ENCODE data around the gene KIF5C.

The KIF5C gene

GRCh38 chr2:148965623-148966437, 90.8 kb downstream of the KIF5C start:
- Histone ChIP-seq H3K4me1 (ENCODE audit: control insufficient read depth in 1 of 2, insufficient read depth in 2 of 2, low read length in 2 of 2) (no peaks in the 10 kb centered on the region), H3K27me3 (ENCODE audit: low read depth, low read length) (no peaks in the 10 kb centered on the region), H3K36me3 (ENCODE audit: control insufficient read depth in 1 of 2, insufficient read depth in 2 of 2, low read length in 2 of 2) (no peaks in the 10 kb centered on the region), H3K9me3 (ENCODE audit: control insufficient read depth in 1 of 2, low read length in 2 of 2) (no peaks in the 10 kb centered on the region), H3K4me3 (ENCODE audit: low read depth in 1 of 2, low read length in 2 of 2) (no peak overlapping the region), H3K27ac (ENCODE audit: low read length) (no peak overlapping the region)

- H3K4me3 ChIP-seq (ENCODE audit: low read depth in 1 of 2, low read length in 2 of 2): no peak overlapping the region
- H3K4me1 ChIP-seq (ENCODE audit: control insufficient read depth in 1 of 2, insufficient read depth in 2 of 2, low read length in 2 of 2): no peaks in the 10 kb centered on the region
- no peak overlapping the region for H3K27ac ChIP-seq (ENCODE audit: low read length)
- no peaks in the 10 kb centered on the region for H3K9me3 ChIP-seq (ENCODE audit: control insufficient read depth in 1 of 2, low read length in 2 of 2)
- H3K27me3 ChIP-seq (ENCODE audit: low read depth, low read length): no peaks in the 10 kb centered on the region
- no peaks in the 10 kb centered on the region for H3K36me3 ChIP-seq (ENCODE audit: control insufficient read depth in 1 of 2, insufficient read depth in 2 of 2, low read length in 2 of 2)
These were observed 91.4 kb downstream of the KIF5C start for GRCh38 chr2:148966438-148966758.

- H3K27me3 ChIP-seq (ENCODE audit: low read depth, low read length): no peaks in the 10 kb centered on the region
- H3K4me3 ChIP-seq (ENCODE audit: low read depth in 1 of 2, low read length in 2 of 2): no peak overlapping the region
- H3K27ac ChIP-seq (ENCODE audit: low read length): no peak overlapping the region
- H3K4me1 ChIP-seq (ENCODE audit: control insufficient read depth in 1 of 2, insufficient read depth in 2 of 2, low read length in 2 of 2): no peaks in the 10 kb centered on the region
- no peaks in the 10 kb centered on the region for H3K9me3 ChIP-seq (ENCODE audit: control insufficient read depth in 1 of 2, low read length in 2 of 2)
- no peaks in the 10 kb centered on the region for H3K36me3 ChIP-seq (ENCODE audit: control insufficient read depth in 1 of 2, insufficient read depth in 2 of 2, low read length in 2 of 2)
These were observed 92.0 kb downstream of the KIF5C start for GRCh38 chr2:148967056-148967455.

- no peaks in the 10 kb centered on the region for H3K36me3 ChIP-seq (ENCODE audit: control insufficient read depth in 1 of 2, insufficient read depth in 2 of 2, low read length in 2 of 2)
- no peak overlapping the region for H3K27ac ChIP-seq (ENCODE audit: low read length)
- H3K4me1 ChIP-seq (ENCODE audit: control insufficient read depth in 1 of 2, insufficient read depth in 2 of 2, low read length in 2 of 2): no peaks in the 10 kb centered on the region
- H3K4me3 ChIP-seq (ENCODE audit: low read depth in 1 of 2, low read length in 2 of 2): no peak overlapping the region
- no peaks in the 10 kb centered on the region for H3K9me3 ChIP-seq (ENCODE audit: control insufficient read depth in 1 of 2, low read length in 2 of 2)
- no peaks in the 10 kb centered on the region for H3K27me3 ChIP-seq (ENCODE audit: low read depth, low read length)
These were observed 92.6 kb downstream of the KIF5C start for GRCh38 chr2:148967578-148967977.

- no peaks in the 10 kb centered on the region for H3K9me3 ChIP-seq (ENCODE audit: control insufficient read depth in 1 of 2, low read length in 2 of 2)
- H3K27ac ChIP-seq (ENCODE audit: low read length): no peak overlapping the region
- no peaks in the 10 kb centered on the region for H3K36me3 ChIP-seq (ENCODE audit: control insufficient read depth in 1 of 2, insufficient read depth in 2 of 2, low read length in 2 of 2)
- no peaks in the 10 kb centered on the region for H3K27me3 ChIP-seq (ENCODE audit: low read depth, low read length)
- no peaks in the 10 kb centered on the region for H3K4me1 ChIP-seq (ENCODE audit: control insufficient read depth in 1 of 2, insufficient read depth in 2 of 2, low read length in 2 of 2)
- H3K4me3 ChIP-seq (ENCODE audit: low read depth in 1 of 2, low read length in 2 of 2): no peak overlapping the region
These were observed 93.3 kb downstream of the KIF5C start for GRCh38 chr2:148968301-148968700.

GRCh38 chr2:148968776-148969319, 93.8 kb downstream of the KIF5C start:
- Histone ChIP-seq H3K27ac (ENCODE audit: low read length) (no peak overlapping the region), H3K4me1 (ENCODE audit: control insufficient read depth in 1 of 2, insufficient read depth in 2 of 2, low read length in 2 of 2) (no peaks in the 10 kb centered on the region), H3K36me3 (ENCODE audit: control insufficient read depth in 1 of 2, insufficient read depth in 2 of 2, low read length in 2 of 2) (no peaks in the 10 kb centered on the region), H3K4me3 (ENCODE audit: low read depth in 1 of 2, low read length in 2 of 2) (no peak overlapping the region), H3K9me3 (ENCODE audit: control insufficient read depth in 1 of 2, low read length in 2 of 2) (no peaks in the 10 kb centered on the region), H3K27me3 (ENCODE audit: low read depth, low read length) (no peaks in the 10 kb centered on the region)

- H3K27me3 ChIP-seq (ENCODE audit: low read depth, low read length): no peaks in the 10 kb centered on the region
- H3K36me3 ChIP-seq (ENCODE audit: control insufficient read depth in 1 of 2, insufficient read depth in 2 of 2, low read length in 2 of 2): no peaks in the 10 kb centered on the region
- H3K4me3 ChIP-seq (ENCODE audit: low read depth in 1 of 2, low read length in 2 of 2): no peak overlapping the region
- H3K4me1 ChIP-seq (ENCODE audit: control insufficient read depth in 1 of 2, insufficient read depth in 2 of 2, low read length in 2 of 2): no peaks in the 10 kb centered on the region
- no peaks in the 10 kb centered on the region for H3K9me3 ChIP-seq (ENCODE audit: control insufficient read depth in 1 of 2, low read length in 2 of 2)
- H3K27ac ChIP-seq (ENCODE audit: low read length): no peak overlapping the region
These were observed 94.6 kb downstream of the KIF5C start for GRCh38 chr2:148969659-148970061.

GRCh38 chr2:148970385-148970784, 95.4 kb downstream of the KIF5C start:
- Histone ChIP-seq H3K4me1 (ENCODE audit: control insufficient read depth in 1 of 2, insufficient read depth in 2 of 2, low read length in 2 of 2) (no peaks in the 10 kb centered on the region), H3K4me3 (ENCODE audit: low read depth in 1 of 2, low read length in 2 of 2) (no peak overlapping the region), H3K27me3 (ENCODE audit: low read depth, low read length) (no peaks in the 10 kb centered on the region), H3K27ac (ENCODE audit: low read length) (no peak overlapping the region), H3K9me3 (ENCODE audit: control insufficient read depth in 1 of 2, low read length in 2 of 2) (no peaks in the 10 kb centered on the region), H3K36me3 (ENCODE audit: control insufficient read depth in 1 of 2, insufficient read depth in 2 of 2, low read length in 2 of 2) (no peaks in the 10 kb centered on the region)

- no peak overlapping the region for H3K27ac ChIP-seq (ENCODE audit: low read length)
- H3K4me1 ChIP-seq (ENCODE audit: control insufficient read depth in 1 of 2, insufficient read depth in 2 of 2, low read length in 2 of 2): no peaks in the 10 kb centered on the region
- H3K27me3 ChIP-seq (ENCODE audit: low read depth, low read length): no peaks in the 10 kb centered on the region
- no peaks in the 10 kb centered on the region for H3K9me3 ChIP-seq (ENCODE audit: control insufficient read depth in 1 of 2, low read length in 2 of 2)
- H3K4me3 ChIP-seq (ENCODE audit: low read depth in 1 of 2, low read length in 2 of 2): no peak overlapping the region
- no peaks in the 10 kb centered on the region for H3K36me3 ChIP-seq (ENCODE audit: control insufficient read depth in 1 of 2, insufficient read depth in 2 of 2, low read length in 2 of 2)
These were observed 96.5 kb downstream of the KIF5C start for GRCh38 chr2:148971547-148971946.

GRCh38 chr2:148974095-148974494, 99.1 kb downstream of the KIF5C start:
- H3K9me3 ChIP-seq (ENCODE audit: control insufficient read depth in 1 of 2, low read length in 2 of 2): no peaks in the 10 kb centered on the region
- H3K4me3 ChIP-seq (ENCODE audit: low read depth in 1 of 2, low read length in 2 of 2): no peak overlapping the region
- no peaks in the 10 kb centered on the region for H3K36me3 ChIP-seq (ENCODE audit: control insufficient read depth in 1 of 2, insufficient read depth in 2 of 2, low read length in 2 of 2)
- H3K27ac ChIP-seq (ENCODE audit: low read length): no peak overlapping the region
- no peaks in the 10 kb centered on the region for H3K4me1 ChIP-seq (ENCODE audit: control insufficient read depth in 1 of 2, insufficient read depth in 2 of 2, low read length in 2 of 2)
- no peaks in the 10 kb centered on the region for H3K27me3 ChIP-seq (ENCODE audit: low read depth, low read length)

GRCh38 chr2:148978026-148978685, 103.1 kb downstream of the KIF5C start:
- Histone ChIP-seq H3K9me3 (ENCODE audit: control insufficient read depth in 1 of 2, low read length in 2 of 2) (no peaks in the 10 kb centered on the region), H3K27ac (ENCODE audit: low read length) (no peak overlapping the region), H3K27me3 (ENCODE audit: low read depth, low read length) (no peaks in the 10 kb centered on the region), H3K36me3 (ENCODE audit: control insufficient read depth in 1 of 2, insufficient read depth in 2 of 2, low read length in 2 of 2) (no peaks in the 10 kb centered on the region), H3K4me3 (ENCODE audit: low read depth in 1 of 2, low read length in 2 of 2) (no peak overlapping the region), H3K4me1 (ENCODE audit: control insufficient read depth in 1 of 2, insufficient read depth in 2 of 2, low read length in 2 of 2) (no peaks in the 10 kb centered on the region)

Measured in muscle layer of duodenum (tissue), 2 donors.